ENCODE measurements around the gene FKBP5.

- TF ChIP-seq CTCF (IDR thresholded peaks at IDR 0.05) (no peak), POLR2A (IDR thresholded peaks at IDR 0.05) (no peak), EP300 (IDR thresholded peaks at IDR 0.05) (no peak)
Measured at GRCh38 chr6:35633579-35634089, 55.1 kb downstream of the FKBP5 start.

Data from tibial nerve (tissue), 4 donors.